ENCODE data around the gene XPO6.

DNA sequence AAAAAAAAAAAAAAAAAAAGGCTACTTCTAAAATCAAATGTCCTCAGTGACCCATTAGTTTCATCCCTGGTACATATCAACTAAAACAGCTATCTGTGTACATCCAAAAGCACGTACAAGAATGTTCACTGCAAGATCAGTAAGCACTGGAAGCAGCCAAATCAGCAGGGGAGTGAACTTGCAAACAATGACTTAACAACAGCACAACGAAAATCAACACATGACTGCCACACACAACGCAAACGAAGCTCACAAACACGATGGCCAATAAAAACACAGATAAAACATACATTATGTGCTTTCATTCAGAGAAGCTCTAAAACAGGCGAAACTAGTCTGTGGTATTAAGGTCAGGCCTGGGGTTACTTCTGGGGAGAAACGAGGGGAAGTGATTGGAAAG is 60.6 kb downstream of the XPO6 start:
- TF ChIP-seq EZH2 (IDR thresholded peaks at IDR 0.05; ENCODE audit: borderline replicate concordance, insufficient read depth, low read length, poor library complexity, severe bottlenecking) (no peak), EP300 (conservative IDR thresholded peaks at IDR 0.05; ENCODE audit: poor library complexity, severe bottlenecking) (no peak), SMC3 (conservative IDR thresholded peaks at IDR 0.05; ENCODE audit: poor library complexity) (no peak), MXI1 (conservative IDR thresholded peaks at IDR 0.05; ENCODE audit: poor library complexity, severe bottlenecking) (no peak), POLR2AphosphoS5 (IDR thresholded peaks at IDR 0.05) (no peak)
- TF ChIP-seq, protein P1, sequence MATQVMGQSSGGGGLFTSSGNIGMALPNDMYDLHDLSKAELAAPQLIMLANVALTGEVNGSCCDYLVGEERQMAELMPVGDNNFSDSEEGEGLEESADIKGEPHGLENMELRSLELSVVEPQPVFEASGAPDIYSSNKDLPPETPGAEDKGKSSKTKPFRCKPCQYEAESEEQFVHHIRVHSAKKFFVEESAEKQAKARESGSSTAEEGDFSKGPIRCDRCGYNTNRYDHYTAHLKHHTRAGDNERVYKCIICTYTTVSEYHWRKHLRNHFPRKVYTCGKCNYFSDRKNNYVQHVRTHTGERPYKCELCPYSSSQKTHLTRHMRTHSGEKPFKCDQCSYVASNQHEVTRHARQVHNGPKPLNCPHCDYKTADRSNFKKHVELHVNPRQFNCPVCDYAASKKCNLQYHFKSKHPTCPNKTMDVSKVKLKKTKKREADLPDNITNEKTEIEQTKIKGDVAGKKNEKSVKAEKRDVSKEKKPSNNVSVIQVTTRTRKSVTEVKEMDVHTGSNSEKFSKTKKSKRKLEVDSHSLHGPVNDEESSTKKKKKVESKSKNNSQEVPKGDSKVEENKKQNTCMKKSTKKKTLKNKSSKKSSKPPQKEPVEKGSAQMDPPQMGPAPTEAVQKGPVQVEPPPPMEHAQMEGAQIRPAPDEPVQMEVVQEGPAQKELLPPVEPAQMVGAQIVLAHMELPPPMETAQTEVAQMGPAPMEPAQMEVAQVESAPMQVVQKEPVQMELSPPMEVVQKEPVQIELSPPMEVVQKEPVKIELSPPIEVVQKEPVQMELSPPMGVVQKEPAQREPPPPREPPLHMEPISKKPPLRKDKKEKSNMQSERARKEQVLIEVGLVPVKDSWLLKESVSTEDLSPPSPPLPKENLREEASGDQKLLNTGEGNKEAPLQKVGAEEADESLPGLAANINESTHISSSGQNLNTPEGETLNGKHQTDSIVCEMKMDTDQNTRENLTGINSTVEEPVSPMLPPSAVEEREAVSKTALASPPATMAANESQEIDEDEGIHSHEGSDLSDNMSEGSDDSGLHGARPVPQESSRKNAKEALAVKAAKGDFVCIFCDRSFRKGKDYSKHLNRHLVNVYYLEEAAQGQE (IDR thresholded peaks at IDR 0.05; ENCODE audit: borderline replicate concordance): no peak
- TF ChIP-seq, protein P2, sequence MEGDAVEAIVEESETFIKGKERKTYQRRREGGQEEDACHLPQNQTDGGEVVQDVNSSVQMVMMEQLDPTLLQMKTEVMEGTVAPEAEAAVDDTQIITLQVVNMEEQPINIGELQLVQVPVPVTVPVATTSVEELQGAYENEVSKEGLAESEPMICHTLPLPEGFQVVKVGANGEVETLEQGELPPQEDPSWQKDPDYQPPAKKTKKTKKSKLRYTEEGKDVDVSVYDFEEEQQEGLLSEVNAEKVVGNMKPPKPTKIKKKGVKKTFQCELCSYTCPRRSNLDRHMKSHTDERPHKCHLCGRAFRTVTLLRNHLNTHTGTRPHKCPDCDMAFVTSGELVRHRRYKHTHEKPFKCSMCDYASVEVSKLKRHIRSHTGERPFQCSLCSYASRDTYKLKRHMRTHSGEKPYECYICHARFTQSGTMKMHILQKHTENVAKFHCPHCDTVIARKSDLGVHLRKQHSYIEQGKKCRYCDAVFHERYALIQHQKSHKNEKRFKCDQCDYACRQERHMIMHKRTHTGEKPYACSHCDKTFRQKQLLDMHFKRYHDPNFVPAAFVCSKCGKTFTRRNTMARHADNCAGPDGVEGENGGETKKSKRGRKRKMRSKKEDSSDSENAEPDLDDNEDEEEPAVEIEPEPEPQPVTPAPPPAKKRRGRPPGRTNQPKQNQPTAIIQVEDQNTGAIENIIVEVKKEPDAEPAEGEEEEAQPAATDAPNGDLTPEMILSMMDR (IDR thresholded peaks at IDR 0.05; ENCODE audit: poor library complexity, severe bottlenecking): no peak
